HEK293 (cell line): ENCODE results near the gene NFAT5.

Experiments
- REPIN1 ChIP-seq: fragments of 450-650 bp; formaldehyde crosslinking; IDR thresholded peaks from 2 replicates; pipeline ENCODE4 v1.5.1; 2017; ENCODE audit warnings: missing biosample characterization, missing genetic modification characterization, low read depth
- TCF7L2 ChIP-seq: IDR thresholded peaks from 2 replicates; pipeline ENCODE4 v1.6.1; 2011; ENCODE audit warnings: low read depth, mild to moderate bottlenecking, inconsistent platforms, low read length, moderate library complexity, borderline replicate concordance
- ZNF112 ChIP-seq: fragments of 450-650 bp; formaldehyde crosslinking; IDR thresholded peaks from 2 replicates; pipeline ENCODE4 v1.5.0; 2017; ENCODE audit warnings: missing biosample characterization, missing genetic modification characterization
- ZNF335 ChIP-seq: fragments of 450-650 bp; formaldehyde crosslinking; conservative IDR thresholded peaks from 2 replicates; pipeline ENCODE4 v1.5.1; 2016; ENCODE audit warnings: missing biosample characterization, missing genetic modification characterization
- TF ChIP-seq, protein P1 (sequence below): fragments of 450-650 bp; formaldehyde crosslinking; IDR thresholded peaks from 2 replicates; pipeline ENCODE4 v1.5.1; 2016; ENCODE audit warnings: missing biosample characterization, missing genetic modification characterization
- TF ChIP-seq, protein P2 (sequence below): fragments of 450-650 bp; formaldehyde crosslinking; IDR thresholded peaks from 2 replicates; pipeline ENCODE4 v1.5.1; 2016; ENCODE audit warnings: missing biosample characterization, missing genetic modification characterization
- TF ChIP-seq, protein P3 (sequence below): fragments of 450-650 bp; formaldehyde crosslinking; IDR thresholded peaks from 2 replicates; pipeline ENCODE4 v1.5.1; 2016; ENCODE audit warnings: missing biosample characterization, missing genetic modification characterization
- TF ChIP-seq, protein P4 (sequence below): fragments of 450-650 bp; formaldehyde crosslinking; IDR thresholded peaks from 2 replicates; pipeline ENCODE4 v1.5.1; 2017; ENCODE audit warnings: missing biosample characterization, missing genetic modification characterization
- TF ChIP-seq, protein P5 (sequence below): fragments of 450-650 bp; formaldehyde crosslinking; IDR thresholded peaks from 2 replicates; pipeline ENCODE4 v1.5.1; 2016; ENCODE audit warnings: missing biosample characterization, missing genetic modification characterization, low read depth
- TF ChIP-seq, protein P6 (sequence below): fragments of 450-650 bp; formaldehyde crosslinking; conservative IDR thresholded peaks from 2 replicates; pipeline ENCODE4 v1.5.1; 2016; ENCODE audit warnings: low read depth, missing biosample characterization, missing genetic modification characterization
- TF ChIP-seq, protein P7 (sequence below): fragments of 450-650 bp; formaldehyde crosslinking; IDR thresholded peaks from 2 replicates; pipeline ENCODE4 v1.5.1; 2017; ENCODE audit warnings: missing biosample characterization, mild to moderate bottlenecking, missing genetic modification characterization, moderate library complexity

The NFAT5 gene

DNA sequence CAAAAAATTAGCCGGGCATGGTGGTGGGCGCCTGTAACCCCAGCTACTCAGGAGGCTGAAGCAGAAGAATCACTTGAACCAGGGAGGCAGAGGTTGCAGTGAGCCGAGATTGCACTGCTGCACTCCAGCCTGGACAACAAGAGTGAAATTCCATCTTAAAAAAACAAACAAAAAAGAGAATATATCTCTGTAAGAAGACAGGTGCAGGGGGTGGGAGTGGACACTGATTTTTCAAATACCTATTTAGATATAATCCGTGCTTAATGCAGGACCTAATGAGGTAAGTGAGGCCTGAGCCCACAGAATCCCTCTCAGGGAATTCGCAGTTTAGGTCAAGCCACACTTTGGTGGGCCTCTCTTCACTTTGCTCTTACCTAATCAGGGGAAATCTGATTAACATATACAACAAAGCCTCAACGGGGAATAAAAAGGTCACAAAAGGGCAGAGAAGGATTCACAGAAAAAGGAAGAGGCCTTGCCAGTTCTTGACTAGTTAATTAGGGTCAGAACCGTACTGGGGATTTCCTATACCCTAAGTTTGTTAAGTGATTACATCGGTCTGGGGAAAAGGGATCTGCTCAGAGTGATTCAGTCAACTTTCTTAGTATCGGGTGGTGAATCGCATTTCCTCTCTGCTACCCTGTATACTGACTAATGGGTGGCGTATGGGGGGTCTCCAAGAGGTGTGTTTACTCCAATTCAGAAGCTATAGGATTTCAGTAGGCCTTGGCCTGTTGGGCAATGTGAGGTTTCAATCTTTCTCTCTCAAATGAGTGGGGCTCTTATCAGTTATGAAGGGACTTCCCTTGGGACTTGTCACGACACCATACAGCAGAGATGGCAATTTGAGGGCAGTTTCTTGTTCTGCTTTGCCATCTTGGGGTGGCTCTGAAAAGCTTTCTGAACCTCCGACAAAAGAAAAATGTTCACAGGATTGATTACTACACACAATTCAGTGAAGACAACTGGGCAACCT, 1.9 kb upstream of the NFAT5 start (continued):
- TF ChIP-seq, protein P1, sequence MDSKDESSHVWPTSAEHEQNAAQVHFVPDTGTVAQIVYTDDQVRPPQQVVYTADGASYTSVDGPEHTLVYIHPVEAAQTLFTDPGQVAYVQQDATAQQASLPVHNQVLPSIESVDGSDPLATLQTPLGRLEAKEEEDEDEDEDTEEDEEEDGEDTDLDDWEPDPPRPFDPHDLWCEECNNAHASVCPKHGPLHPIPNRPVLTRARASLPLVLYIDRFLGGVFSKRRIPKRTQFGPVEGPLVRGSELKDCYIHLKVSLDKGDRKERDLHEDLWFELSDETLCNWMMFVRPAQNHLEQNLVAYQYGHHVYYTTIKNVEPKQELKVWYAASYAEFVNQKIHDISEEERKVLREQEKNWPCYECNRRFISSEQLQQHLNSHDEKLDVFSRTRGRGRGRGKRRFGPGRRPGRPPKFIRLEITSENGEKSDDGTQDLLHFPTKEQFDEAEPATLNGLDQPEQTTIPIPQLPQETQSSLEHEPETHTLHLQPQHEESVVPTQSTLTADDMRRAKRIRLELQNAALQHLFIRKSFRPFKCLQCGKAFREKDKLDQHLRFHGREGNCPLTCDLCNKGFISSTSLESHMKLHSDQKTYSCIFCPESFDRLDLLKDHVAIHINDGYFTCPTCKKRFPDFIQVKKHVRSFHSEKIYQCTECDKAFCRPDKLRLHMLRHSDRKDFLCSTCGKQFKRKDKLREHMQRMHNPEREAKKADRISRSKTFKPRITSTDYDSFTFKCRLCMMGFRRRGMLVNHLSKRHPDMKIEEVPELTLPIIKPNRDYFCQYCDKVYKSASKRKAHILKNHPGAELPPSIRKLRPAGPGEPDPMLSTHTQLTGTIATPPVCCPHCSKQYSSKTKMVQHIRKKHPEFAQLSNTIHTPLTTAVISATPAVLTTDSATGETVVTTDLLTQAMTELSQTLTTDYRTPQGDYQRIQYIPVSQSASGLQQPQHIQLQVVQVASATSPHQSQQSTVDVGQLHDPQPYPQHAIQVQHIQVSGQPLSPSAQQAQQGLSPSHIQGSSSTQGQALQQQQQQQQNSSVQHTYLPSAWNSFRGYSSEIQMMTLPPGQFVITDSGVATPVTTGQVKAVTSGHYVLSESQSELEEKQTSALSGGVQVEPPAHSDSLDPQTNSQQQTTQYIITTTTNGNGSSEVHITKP (tag by site-specific recombination), result 0 out of 2 replicates have a peak, but pooled peaks have one; percentile 8
- TF ChIP-seq, protein P2, sequence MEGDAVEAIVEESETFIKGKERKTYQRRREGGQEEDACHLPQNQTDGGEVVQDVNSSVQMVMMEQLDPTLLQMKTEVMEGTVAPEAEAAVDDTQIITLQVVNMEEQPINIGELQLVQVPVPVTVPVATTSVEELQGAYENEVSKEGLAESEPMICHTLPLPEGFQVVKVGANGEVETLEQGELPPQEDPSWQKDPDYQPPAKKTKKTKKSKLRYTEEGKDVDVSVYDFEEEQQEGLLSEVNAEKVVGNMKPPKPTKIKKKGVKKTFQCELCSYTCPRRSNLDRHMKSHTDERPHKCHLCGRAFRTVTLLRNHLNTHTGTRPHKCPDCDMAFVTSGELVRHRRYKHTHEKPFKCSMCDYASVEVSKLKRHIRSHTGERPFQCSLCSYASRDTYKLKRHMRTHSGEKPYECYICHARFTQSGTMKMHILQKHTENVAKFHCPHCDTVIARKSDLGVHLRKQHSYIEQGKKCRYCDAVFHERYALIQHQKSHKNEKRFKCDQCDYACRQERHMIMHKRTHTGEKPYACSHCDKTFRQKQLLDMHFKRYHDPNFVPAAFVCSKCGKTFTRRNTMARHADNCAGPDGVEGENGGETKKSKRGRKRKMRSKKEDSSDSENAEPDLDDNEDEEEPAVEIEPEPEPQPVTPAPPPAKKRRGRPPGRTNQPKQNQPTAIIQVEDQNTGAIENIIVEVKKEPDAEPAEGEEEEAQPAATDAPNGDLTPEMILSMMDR (tag by site-specific recombination), result peak; percentile 16; the same call in 1 of the 2 replicates
- TF ChIP-seq, protein P3, sequence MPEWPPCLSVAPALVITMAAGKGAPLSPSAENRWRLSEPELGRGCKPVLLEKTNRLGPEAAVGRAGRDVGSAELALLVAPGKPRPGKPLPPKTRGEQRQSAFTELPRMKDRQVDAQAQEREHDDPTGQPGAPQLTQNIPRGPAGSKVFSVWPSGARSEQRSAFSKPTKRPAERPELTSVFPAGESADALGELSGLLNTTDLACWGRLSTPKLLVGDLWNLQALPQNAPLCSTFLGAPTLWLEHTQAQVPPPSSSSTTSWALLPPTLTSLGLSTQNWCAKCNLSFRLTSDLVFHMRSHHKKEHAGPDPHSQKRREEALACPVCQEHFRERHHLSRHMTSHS (tag by site-specific recombination), result no peak
- TF ChIP-seq, protein P4, sequence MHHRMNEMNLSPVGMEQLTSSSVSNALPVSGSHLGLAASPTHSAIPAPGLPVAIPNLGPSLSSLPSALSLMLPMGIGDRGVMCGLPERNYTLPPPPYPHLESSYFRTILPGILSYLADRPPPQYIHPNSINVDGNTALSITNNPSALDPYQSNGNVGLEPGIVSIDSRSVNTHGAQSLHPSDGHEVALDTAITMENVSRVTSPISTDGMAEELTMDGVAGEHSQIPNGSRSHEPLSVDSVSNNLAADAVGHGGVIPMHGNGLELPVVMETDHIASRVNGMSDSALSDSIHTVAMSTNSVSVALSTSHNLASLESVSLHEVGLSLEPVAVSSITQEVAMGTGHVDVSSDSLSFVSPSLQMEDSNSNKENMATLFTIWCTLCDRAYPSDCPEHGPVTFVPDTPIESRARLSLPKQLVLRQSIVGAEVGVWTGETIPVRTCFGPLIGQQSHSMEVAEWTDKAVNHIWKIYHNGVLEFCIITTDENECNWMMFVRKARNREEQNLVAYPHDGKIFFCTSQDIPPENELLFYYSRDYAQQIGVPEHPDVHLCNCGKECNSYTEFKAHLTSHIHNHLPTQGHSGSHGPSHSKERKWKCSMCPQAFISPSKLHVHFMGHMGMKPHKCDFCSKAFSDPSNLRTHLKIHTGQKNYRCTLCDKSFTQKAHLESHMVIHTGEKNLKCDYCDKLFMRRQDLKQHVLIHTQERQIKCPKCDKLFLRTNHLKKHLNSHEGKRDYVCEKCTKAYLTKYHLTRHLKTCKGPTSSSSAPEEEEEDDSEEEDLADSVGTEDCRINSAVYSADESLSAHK, result 0 out of 2 replicates have a peak, but pooled peaks have one; percentile 24
- TF ChIP-seq, protein P5, sequence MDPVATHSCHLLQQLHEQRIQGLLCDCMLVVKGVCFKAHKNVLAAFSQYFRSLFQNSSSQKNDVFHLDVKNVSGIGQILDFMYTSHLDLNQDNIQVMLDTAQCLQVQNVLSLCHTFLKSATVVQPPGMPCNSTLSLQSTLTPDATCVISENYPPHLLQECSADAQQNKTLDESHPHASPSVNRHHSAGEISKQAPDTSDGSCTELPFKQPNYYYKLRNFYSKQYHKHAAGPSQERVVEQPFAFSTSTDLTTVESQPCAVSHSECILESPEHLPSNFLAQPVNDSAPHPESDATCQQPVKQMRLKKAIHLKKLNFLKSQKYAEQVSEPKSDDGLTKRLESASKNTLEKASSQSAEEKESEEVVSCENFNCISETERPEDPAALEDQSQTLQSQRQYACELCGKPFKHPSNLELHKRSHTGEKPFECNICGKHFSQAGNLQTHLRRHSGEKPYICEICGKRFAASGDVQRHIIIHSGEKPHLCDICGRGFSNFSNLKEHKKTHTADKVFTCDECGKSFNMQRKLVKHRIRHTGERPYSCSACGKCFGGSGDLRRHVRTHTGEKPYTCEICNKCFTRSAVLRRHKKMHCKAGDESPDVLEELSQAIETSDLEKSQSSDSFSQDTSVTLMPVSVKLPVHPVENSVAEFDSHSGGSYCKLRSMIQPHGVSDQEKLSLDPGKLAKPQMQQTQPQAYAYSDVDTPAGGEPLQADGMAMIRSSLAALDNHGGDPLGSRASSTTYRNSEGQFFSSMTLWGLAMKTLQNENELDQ (tag by site-specific recombination), result no peak
- TF ChIP-seq ZNF112 (tag by site-specific recombination), result no peak
- peak; percentile 25; the same call in 1 of the 2 replicates for TF ChIP-seq ZNF335 (tag by site-specific recombination)
- TF ChIP-seq, protein P6, sequence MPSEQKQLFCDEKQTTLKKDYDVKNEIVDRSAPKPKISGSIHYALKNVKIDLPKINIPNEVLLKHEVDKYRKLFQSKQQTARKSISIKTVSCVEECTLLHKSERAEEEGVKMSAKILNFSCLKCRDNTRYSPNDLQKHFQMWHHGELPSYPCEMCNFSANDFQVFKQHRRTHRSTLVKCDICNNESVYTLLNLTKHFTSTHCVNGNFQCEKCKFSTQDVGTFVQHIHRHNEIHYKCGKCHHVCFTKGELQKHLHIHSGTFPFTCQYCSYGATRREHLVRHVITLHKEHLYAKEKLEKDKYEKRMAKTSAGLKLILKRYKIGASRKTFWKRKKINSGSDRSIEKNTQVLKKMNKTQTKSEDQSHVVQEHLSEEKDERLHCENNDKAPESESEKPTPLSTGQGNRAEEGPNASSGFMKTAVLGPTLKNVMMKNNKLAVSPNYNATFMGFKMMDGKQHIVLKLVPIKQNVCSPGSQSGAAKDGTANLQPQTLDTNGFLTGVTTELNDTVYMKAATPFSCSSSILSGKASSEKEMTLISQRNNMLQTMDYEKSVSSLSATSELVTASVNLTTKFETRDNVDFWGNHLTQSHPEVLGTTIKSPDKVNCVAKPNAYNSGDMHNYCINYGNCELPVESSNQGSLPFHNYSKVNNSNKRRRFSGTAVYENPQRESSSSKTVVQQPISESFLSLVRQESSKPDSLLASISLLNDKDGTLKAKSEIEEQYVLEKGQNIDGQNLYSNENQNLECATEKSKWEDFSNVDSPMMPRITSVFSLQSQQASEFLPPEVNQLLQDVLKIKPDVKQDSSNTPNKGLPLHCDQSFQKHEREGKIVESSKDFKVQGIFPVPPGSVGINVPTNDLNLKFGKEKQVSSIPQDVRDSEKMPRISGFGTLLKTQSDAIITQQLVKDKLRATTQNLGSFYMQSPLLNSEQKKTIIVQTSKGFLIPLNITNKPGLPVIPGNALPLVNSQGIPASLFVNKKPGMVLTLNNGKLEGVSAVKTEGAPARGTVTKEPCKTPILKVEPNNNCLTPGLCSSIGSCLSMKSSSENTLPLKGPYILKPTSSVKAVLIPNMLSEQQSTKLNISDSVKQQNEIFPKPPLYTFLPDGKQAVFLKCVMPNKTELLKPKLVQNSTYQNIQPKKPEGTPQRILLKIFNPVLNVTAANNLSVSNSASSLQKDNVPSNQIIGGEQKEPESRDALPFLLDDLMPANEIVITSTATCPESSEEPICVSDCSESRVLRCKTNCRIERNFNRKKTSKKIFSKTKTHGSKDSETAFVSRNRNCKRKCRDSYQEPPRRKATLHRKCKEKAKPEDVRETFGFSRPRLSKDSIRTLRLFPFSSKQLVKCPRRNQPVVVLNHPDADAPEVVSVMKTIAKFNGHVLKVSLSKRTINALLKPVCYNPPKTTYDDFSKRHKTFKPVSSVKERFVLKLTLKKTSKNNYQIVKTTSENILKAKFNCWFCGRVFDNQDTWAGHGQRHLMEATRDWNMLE (tag by site-specific recombination), result 0 out of 2 replicates have a peak, but pooled peaks have one; percentile 1
- TF ChIP-seq, protein P7, sequence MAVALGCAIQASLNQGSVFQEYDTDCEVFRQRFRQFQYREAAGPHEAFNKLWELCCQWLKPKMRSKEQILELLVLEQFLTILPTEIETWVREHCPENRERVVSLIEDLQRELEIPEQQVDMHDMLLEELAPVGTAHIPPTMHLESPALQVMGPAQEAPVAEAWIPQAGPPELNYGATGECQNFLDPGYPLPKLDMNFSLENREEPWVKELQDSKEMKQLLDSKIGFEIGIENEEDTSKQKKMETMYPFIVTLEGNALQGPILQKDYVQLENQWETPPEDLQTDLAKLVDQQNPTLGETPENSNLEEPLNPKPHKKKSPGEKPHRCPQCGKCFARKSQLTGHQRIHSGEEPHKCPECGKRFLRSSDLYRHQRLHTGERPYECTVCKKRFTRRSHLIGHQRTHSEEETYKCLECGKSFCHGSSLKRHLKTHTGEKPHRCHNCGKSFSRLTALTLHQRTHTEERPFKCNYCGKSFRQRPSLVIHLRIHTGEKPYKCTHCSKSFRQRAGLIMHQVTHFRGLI (tag by site-specific recombination), result peak; percentile 13; the same call in 1 of the 2 replicates
- TF ChIP-seq REPIN1 (tag by site-specific recombination), result no peak
- no peak for TF ChIP-seq TCF7L2
